HG03095 (cell line): ENCODE data around the gene SBNO1.
"Not testable (repeated sequence)": the region's sequence is repeated elsewhere in the genome, so short reads cannot be mapped to it uniquely, and the experiment has no call there.

Experiments
- ATAC-seq: cut with Tn5 transposase; IDR thresholded peaks from one replicate; pipeline ENCODE4 v1.9.1; 2021; ENCODE audit warnings: moderate library complexity; ENCODE audit not compliant: unreplicated experiment

SBNO1 gene

GRCh38 chr12:123250471-123251383 is 113.9 kb downstream of the SBNO1 start:
- ATAC-seq, result no peak

DNA sequence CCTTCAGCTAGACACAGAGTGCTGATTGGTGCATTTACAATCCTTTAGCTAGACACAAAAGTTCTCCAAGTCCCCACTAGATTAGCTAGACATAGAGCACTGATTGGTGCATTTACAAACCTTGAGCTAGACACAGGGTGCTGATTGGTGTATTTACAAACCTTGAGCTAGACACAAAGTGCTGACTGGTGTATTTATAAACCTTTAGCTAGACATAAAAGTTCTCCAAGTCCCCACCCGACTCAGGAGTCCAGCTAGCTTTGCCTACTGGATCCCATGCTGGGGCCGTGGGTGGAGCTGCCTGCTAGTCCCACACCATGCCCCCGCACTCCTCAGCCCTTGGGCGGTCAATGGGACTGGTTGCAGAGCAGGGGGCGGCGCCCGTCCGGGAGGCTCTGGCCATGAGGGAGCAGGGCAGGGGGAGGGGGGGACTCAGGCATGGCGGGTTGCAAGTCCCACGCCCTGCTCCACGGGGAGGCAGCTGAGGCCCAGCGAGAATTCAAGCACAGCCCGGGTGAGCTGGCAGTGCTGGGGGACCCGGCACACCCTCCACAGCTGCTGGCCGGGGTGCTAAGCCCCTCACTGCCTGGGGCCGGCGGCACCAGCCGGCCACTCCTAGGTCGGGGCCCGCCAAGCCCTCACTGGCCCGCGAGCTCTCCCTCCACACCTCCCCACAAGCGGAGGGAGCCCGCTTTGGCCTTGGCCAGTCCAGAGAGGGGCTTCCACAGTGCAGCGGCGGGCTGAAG is 115.5 kb downstream of the SBNO1 start:
- ATAC-seq, result not testable (repeated sequence)

- not testable (repeated sequence) for ATAC-seq
These were observed 116.5 kb downstream of the SBNO1 start for GRCh38 chr12:123248129-123248528.

DNA sequence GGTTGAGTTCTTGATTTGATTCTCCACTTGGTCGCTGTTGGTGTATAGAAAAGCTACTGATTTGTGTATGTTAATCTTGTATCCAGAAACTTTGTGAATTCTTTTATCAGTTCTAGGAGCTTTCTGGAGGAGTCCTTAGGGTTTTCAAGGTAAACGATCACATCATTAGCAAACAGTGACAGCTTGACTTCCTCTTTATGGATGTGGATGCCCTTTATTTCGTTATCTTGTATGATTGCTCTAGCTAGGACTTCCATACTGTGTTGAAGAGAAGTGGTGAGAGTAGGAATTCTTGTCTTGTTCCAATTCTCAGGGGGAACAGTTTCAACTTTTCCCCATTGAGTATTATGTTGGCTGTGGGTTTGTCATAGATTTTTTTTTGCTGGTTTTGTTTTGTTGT is 119.0 kb downstream of the SBNO1 start:
- ATAC-seq, result no peak

DNA sequence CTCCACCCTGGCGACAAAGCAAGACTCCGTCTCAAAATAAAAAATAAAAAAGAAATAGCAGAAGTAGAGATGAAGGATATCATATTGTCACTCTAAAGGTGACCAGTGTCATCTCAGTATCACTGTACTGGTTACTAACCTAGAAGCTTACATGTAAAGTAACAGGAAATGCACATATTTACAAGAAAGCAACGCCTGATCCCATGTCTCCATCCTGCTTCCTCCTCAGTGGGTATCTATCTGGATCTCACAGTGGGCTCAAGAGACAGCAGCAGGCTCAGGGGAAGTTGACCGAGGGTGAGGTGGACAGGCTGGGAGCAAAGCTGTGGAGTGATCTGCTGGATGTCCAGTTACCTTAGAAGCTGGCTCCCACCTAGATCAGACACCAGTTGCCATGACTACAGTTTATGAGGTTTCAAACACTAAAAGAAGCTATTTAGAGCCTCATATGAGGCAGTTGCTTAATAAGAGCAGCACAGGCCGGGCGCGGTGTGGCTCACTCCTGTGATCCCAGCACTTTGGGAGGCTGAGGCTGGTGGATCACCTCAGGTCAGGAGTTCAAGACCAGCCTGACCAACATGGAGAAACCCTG is 120.9 kb downstream of the SBNO1 start:
- ATAC-seq, result no peak

DNA sequence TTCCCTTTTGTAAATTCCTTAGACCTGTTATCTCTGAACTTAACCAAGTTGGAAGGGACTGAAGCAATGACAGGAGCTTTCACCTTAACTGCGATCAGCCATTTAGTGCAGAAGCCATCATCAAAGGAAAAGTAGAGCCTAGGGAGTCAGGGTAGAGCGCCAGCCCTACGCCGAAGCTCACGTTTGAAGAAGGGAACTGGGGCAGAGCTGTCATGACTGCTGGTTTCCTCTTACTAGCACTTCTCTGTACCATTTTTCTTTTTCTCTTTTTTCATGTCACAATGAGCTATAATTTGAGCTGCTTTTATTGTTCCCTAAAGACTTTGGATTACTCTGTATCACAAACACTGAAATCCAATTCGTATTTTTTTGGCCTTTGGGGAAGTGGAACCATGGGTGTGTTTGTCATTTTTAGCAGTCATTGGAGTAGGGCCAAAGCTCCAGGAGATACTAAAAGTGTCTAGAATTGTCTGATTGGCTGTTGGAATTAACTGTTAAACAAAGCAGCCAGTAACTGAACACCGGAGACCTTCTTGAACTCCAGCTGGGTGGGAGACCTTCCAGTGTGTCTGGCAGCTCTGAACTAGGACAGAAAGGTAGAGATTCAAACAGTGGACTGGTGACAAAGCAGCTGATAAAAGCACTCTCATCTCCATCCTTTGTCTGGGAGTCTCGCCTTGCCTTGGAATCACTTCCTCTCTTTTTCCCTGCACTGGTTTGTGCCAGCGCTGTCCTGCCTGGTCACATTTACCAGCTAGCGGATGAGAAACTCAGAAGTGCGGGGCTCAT is 122.3 kb downstream of the SBNO1 start:
- no peak for ATAC-seq
